Fibroblast of lung (primary cell): ENCODE results near the gene AFAP1L1.
A peak's percentile ranks its signal among the peaks of the same experiment; 100 is the strongest.

Experiments used
- CTCF ChIP-seq, 2 donors: IDR thresholded peaks in 1 of 2; conservative IDR thresholded peaks in 1 of 2; 1 replicate in 1 of 2; 2 replicates in 1 of 2; pipeline ENCODE4 v1.5.1; 2011 to 2012; ENCODE audit warnings: low read length in 2 of 2, control low read depth in 1 of 2, inconsistent platforms in 1 of 2, low read depth in 1 of 2, mild to moderate bottlenecking in 1 of 2
- EZH2 ChIP-seq: IDR thresholded peaks from 2 replicates; pipeline ENCODE4 v1.5.1; 2012; ENCODE audit warnings: low read length, control low read depth, mild to moderate bottlenecking; ENCODE audit errors: missing control alignments

DNA sequence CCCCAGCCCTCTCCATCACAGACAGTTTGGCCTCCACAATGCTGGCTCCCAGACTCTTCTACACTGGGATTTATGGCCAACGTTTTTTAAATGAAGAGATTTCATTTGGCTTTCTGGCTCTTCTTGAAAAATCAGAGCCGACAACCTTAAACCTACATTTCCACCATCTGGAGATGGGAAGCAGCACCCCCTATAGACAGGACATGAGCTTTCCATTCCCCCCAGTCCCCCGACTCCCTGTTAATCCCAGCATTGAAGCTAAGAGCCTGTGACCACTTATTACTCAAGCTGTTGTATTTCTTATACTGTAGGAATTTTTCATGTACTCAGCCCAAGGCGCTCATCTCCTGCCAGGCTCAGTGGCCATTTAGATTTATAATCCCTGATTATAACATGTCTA is 34.0 kb upstream of the AFAP1L1 start:
- TF ChIP-seq CTCF (conservative IDR thresholded peaks at IDR 0.05 in 1 of 2, IDR thresholded peaks at IDR 0.05 in 1 of 2; ENCODE audit: low read depth in 1 of 2, low read length in 2 of 2) (peak; percentile 9 to 38), EZH2 (no peak)
